K562 (cell line): ENCODE results near the gene TNRC6B. TPM values are rescaled to one million over a fixed set of nuclear protein-coding genes. Genes with fewer than 3 reads are reported as not detected.

Source experiments
- DDX20 ChIP-seq: fragments of 450-650 bp; IDR thresholded peaks from 2 replicates; pipeline ENCODE4 v1.6.1; 2016; ENCODE audit warnings: missing genetic modification characterization, low read depth, mild to moderate bottlenecking, missing compliant biosample characterization, moderate library complexity
- EP300 ChIP-seq: IDR thresholded peaks from 2 replicates; pipeline ENCODE4 v1.6.1; 2012; ENCODE audit warnings: low read length, improper control_type of control experiment
- FOS ChIP-seq: IDR thresholded peaks from 3 replicates; pipeline ENCODE4 v1.6.1; 2011; ENCODE audit not compliant: insufficient read length; ENCODE audit errors: extremely low read depth
- FOXK2 ChIP-seq, 2 experiments: fragments of 450-650 bp; IDR thresholded peaks in 1 of 2; conservative IDR thresholded peaks in 1 of 2; 2 replicates each; pipeline ENCODE4 v1.6.1; 2016; ENCODE audit warnings: low read depth in 2 of 2, mild to moderate bottlenecking in 1 of 2
- HNRNPL ChIP-seq: fragments of 200-400 bp; formaldehyde crosslinking; IDR thresholded peaks from 2 replicates; pipeline ENCODE4 v1.6.1; 2017; ENCODE audit warnings: low read depth, mild to moderate bottlenecking, low read length
- JUN ChIP-seq, 2 experiments: sonication (generic) in 1 of 2; formaldehyde crosslinking in 1 of 2; IDR thresholded peaks; 2 replicates each; pipeline versions ENCODE4 v1.6.1 to v1.8.0; 2012 to 2022; ENCODE audit warnings: borderline replicate concordance in 2 of 2, mild to moderate bottlenecking in 2 of 2, improper control_type of control experiment in 1 of 2, low read depth in 1 of 2, low read length in 1 of 2, missing genetic modification reagents in 1 of 2
- MGA ChIP-seq: fragments of 450-650 bp; IDR thresholded peaks from 2 replicates; pipeline ENCODE4 v1.6.1; 2016; ENCODE audit warnings: mild to moderate bottlenecking, moderate library complexity
- NFE2L1 ChIP-seq: fragments of 450-650 bp; IDR thresholded peaks from 2 replicates; pipeline ENCODE4 v1.6.1; 2016; ENCODE audit warnings: missing genetic modification characterization, low read depth, mild to moderate bottlenecking, missing compliant biosample characterization, moderate library complexity, borderline replicate concordance
- NFYB ChIP-seq: IDR thresholded peaks from 2 replicates; pipeline ENCODE4 v1.6.1; 2011; ENCODE audit warnings: mild to moderate bottlenecking, moderate library complexity; ENCODE audit not compliant: insufficient read length; ENCODE audit errors: extremely low read depth
- NR2C2 ChIP-seq, 2 experiments: fragments of 200-800 bp in 1 of 2; sonication (Bioruptor generic) in 1 of 2; sonication (generic) in 1 of 2; formaldehyde crosslinking in 1 of 2; IDR thresholded peaks; 2 replicates each; pipeline versions ENCODE4 v1.6.1 to v1.8.0; 2016 to 2022; ENCODE audit warnings: mild to moderate bottlenecking in 1 of 2, missing compliant biosample characterization in 1 of 2, missing genetic modification characterization in 1 of 2, missing genetic modification reagents in 1 of 2
- RFX1 ChIP-seq: fragments of 450-650 bp; IDR thresholded peaks from 2 replicates; pipeline ENCODE4 v1.6.1; 2016; ENCODE audit warnings: mild to moderate bottlenecking, moderate library complexity
- SMARCA4 ChIP-seq: fragments of 450-650 bp; IDR thresholded peaks from 2 replicates; pipeline ENCODE4 v1.6.1; 2016
- SMARCE1 ChIP-seq: fragments of 450-650 bp; IDR thresholded peaks from 2 replicates; pipeline ENCODE4 v1.7.1; 2016; ENCODE audit warnings: mild to moderate bottlenecking
- TAF9B ChIP-seq: fragments of 450-650 bp; IDR thresholded peaks from 2 replicates; pipeline ENCODE4 v1.6.1; 2018; ENCODE audit warnings: mild to moderate bottlenecking; ENCODE audit not compliant: partially characterized antibody
- U2AF2 ChIP-seq: fragments of 200-400 bp; formaldehyde crosslinking; optimal IDR thresholded peaks from 2 replicates; pipeline ENCODE3; 2017; ENCODE audit warnings: low read depth, mild to moderate bottlenecking, low read length
- ZNF12 ChIP-seq: sonication (generic); formaldehyde crosslinking; IDR thresholded peaks from 2 replicates; pipeline ENCODE4 v1.4.0; 2020; ENCODE audit warnings: mild to moderate bottlenecking, missing genetic modification reagents
- ZNF217 ChIP-seq: sonication (generic); formaldehyde crosslinking; IDR thresholded peaks from 2 replicates; pipeline ENCODE4 v1.8.0; 2022; ENCODE audit warnings: mild to moderate bottlenecking, missing genetic modification reagents
- ZNF316 ChIP-seq: fragments of 450-650 bp; IDR thresholded peaks from 2 replicates; pipeline ENCODE4 v1.6.1; 2016
- ZNF75A ChIP-seq: fragments of 450-650 bp; formaldehyde crosslinking; IDR thresholded peaks from 2 replicates; pipeline ENCODE4 v1.4.0; 2020; ENCODE audit warnings: mild to moderate bottlenecking
- polyA plus RNA-seq, 8 experiments: library from polyadenylated mRNA; depleted of rRNA in 4 of 8; stranded (reverse) in 5 of 8; unstranded in 3 of 8; fragments of >200 nt; fragmentation: Nextera tagmentation in 2 of 8; fragmentation: Illumina TruSeq in 1 of 8; extraction: Ambion mirVana in 2 of 8; extraction: Trizol in 1 of 8; gene quantifications; 2 replicates each; pipeline versions ENCODE4 v1.2.1 to v1.2.3, GENCODE V29; 2011 to 2014; ENCODE audit warnings: inconsistent platforms in 1 of 8, missing spikeins in 1 of 8
- total RNA-seq, 7 experiments: library from RNA; depleted of rRNA in 6 of 7; stranded (reverse); fragments of >200 nt in 6 of 7; fragmentation: Illumina TruSeq in 2 of 7; extraction: Trizol in 2 of 7; gene quantifications; 2 replicates each; pipeline versions ENCODE4 v1.2.1 to v1.2.3, GENCODE V29; 2011 to 2021; ENCODE audit warnings: low replicate concordance in 1 of 7

Gene TNRC6B
- total and polyA plus RNA-seq, 9 of the 15 experiments (the other 6 are each of a cell fraction or from before 2014, with no cell fraction given): 0.96 to 18.8 (median 10.8) TPM

- TF ChIP-seq ZNF12: no peak
- TF ChIP-seq ZNF316: peak; percentile 80
- TF ChIP-seq U2AF2: no peak
- TF ChIP-seq JUN (IDR thresholded peaks at IDR 0.05; ENCODE audit: borderline replicate concordance, low read depth, low read length): 0 out of 2 replicates have a peak, but pooled peaks have one; percentile 17
- TF ChIP-seq JUN (CRISPR knock-in tag; IDR thresholded peaks at IDR 0.05; ENCODE audit: borderline replicate concordance): no peak
- TF ChIP-seq NFYB: no peak
- TF ChIP-seq ZNF217 (CRISPR knock-in tag): no peak
- TF ChIP-seq EP300: peak; percentile 39; the same call in 1 of the 2 replicates
- peak; percentile 43; the same call in 1 of the 2 replicates for TF ChIP-seq SMARCA4
- no peak for TF ChIP-seq DDX20 (tag)
- peak; percentile 48; the same call in 1 of the 2 replicates for TF ChIP-seq SMARCE1
- no peak for TF ChIP-seq HNRNPL
- TF ChIP-seq MGA: no peak
- TF ChIP-seq NFE2L1 (tag): peak; percentile 55; the same call in 1 of the 2 replicates
- 0 out of 4 replicates have a peak, but pooled peaks of 1 of the 2 experiments have one; percentile 22 for TF ChIP-seq FOXK2 (conservative IDR thresholded peaks at IDR 0.05 in 1 of 2, IDR thresholded peaks at IDR 0.05 in 1 of 2; ENCODE audit: low read depth in 2 of 2)
- no peak for TF ChIP-seq TAF9B
- no peak for TF ChIP-seq ZNF75A (CRISPR knock-in tag)
- no peak for TF ChIP-seq NR2C2 (CRISPR knock-in tag; IDR thresholded peaks at IDR 0.05)
- peak; percentile 48; the same call in 1 of the 2 replicates for TF ChIP-seq NR2C2 (tag; IDR thresholded peaks at IDR 0.05)
- no peak for TF ChIP-seq FOS
- peak; percentile 50; the same call in 1 of the 2 replicates for TF ChIP-seq RFX1
Observed at GRCh38 chr22:40383905-40384304, 206.2 kb downstream of the TNRC6B start (continued).
